Parathyroid adenoma (tissue), 2 donors: ENCODE data around the gene YEATS2.

Experiments used
- H2AFZ ChIP-seq: fragments of 300-600 bp; sonication (generic); one replicate; pipeline ENCODE4 v1.7.0; 2017; ENCODE audit warnings: antibody characterized with exemption, mild to moderate bottlenecking
- H3K27ac ChIP-seq: fragments of 300-600 bp; sonication (generic); one replicate; pipeline ENCODE4 v1.7.0; 2017
- H3K27me3 ChIP-seq: fragments of 300-600 bp; sonication (generic); one replicate; pipeline ENCODE4 v1.7.0; 2017; ENCODE audit warnings: low read length; ENCODE audit not compliant: control insufficient read depth, insufficient read depth
- H3K36me3 ChIP-seq: fragments of 300-600 bp; sonication (generic); one replicate; pipeline ENCODE4 v1.7.0; 2017; ENCODE audit warnings: low read length; ENCODE audit not compliant: control insufficient read depth, insufficient read depth
- H3K4me1 ChIP-seq: fragments of 300-600 bp; sonication (generic); one replicate; pipeline ENCODE4 v1.7.0; 2017; ENCODE audit warnings: control low read depth
- H3K4me2 ChIP-seq: fragments of 300-600 bp; sonication (generic); one replicate; pipeline ENCODE4 v1.7.0; 2017; ENCODE audit warnings: low read length
- H3K4me3 ChIP-seq: fragments of 300-600 bp; sonication (generic); one replicate; pipeline ENCODE4 v1.7.0; 2017; ENCODE audit warnings: low read depth, low read length
- H3K79me2 ChIP-seq: fragments of 300-600 bp; sonication (generic); one replicate; pipeline ENCODE4 v1.7.0; 2017; ENCODE audit warnings: control low read depth
- H3K9ac ChIP-seq: fragments of 300-600 bp; sonication (generic); one replicate; pipeline ENCODE4 v1.7.0; 2017; ENCODE audit warnings: mild to moderate bottlenecking
- H3K9me3 ChIP-seq: fragments of 300-600 bp; sonication (generic); one replicate; pipeline ENCODE4 v1.7.0; 2017; ENCODE audit warnings: low read length; ENCODE audit not compliant: control insufficient read depth
- CTCF ChIP-seq: fragments of 300-600 bp; sonication (generic); IDR thresholded peaks from one replicate; pipeline ENCODE4 v1.7.0; 2017; ENCODE audit warnings: antibody characterized with exemption, mild to moderate bottlenecking
- donor health status: primary hyperparathyroidism.

Gene YEATS2

GRCh38 chr3:183818041-183818620 is 120.5 kb downstream of the YEATS2 start:
- no peaks in the 10 kb centered on the region for H3K4me1 ChIP-seq
- no peak for TF ChIP-seq CTCF
- no peak overlapping the region for H2AFZ ChIP-seq
- no peak overlapping the region for H3K9ac ChIP-seq
- no peak overlapping the region for H3K4me3 ChIP-seq
- no peak overlapping the region for H3K27ac ChIP-seq
- H3K27me3 ChIP-seq, result no peaks in the 10 kb centered on the region
- H3K79me2 ChIP-seq, result no peaks in the 10 kb centered on the region
- no peak overlapping the region for H3K4me2 ChIP-seq
- H3K36me3 ChIP-seq, result no peaks in the 10 kb centered on the region
- no peaks in the 10 kb centered on the region for H3K9me3 ChIP-seq

- H3K36me3 ChIP-seq, result no peaks in the 10 kb centered on the region
- H3K79me2 ChIP-seq, result no peaks in the 10 kb centered on the region
- no peaks in the 10 kb centered on the region for H3K9me3 ChIP-seq
- H3K4me2 ChIP-seq, result no peak overlapping the region
- H3K4me1 ChIP-seq, result no peaks in the 10 kb centered on the region
- no peak overlapping the region for H3K4me3 ChIP-seq
- H3K9ac ChIP-seq, result no peak overlapping the region
- no peak overlapping the region for H3K27ac ChIP-seq
- no peaks in the 10 kb centered on the region for H3K27me3 ChIP-seq
- TF ChIP-seq CTCF, result no peak
- no peak overlapping the region for H2AFZ ChIP-seq
Measured at GRCh38 chr3:183818706-183819624, 121.4 kb downstream of the YEATS2 start.

DNA sequence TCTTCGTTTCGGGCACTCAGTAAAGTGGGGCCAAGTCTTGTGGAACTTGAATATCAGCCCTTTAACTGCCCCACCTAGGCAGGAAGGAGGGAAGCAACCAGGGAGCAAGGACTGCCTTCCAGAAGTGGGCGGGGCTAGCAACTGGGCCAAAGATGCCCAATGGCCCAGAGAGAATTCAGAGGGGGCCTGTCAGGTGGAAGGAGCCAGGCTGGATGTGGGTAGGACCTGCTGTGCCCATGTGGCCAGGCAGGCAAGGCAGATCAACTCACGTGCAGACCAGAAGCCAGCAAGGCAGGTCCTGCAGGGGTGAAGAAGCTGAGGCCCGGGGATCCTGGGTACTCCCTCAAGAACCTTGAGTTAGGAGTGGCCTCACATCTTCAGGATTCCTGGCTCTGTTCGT is 122.2 kb downstream of the YEATS2 start:
- no peaks in the 10 kb centered on the region for H3K27me3 ChIP-seq
- H3K79me2 ChIP-seq, result no peaks in the 10 kb centered on the region
- no peak for TF ChIP-seq CTCF
- peaks cover 3% of the 10 kb centered on the region for H3K4me1 ChIP-seq
- H3K27ac ChIP-seq, result no peak overlapping the region
- no peak overlapping the region for H2AFZ ChIP-seq
- no peak overlapping the region for H3K4me2 ChIP-seq
- H3K36me3 ChIP-seq, result no peaks in the 10 kb centered on the region
- no peaks in the 10 kb centered on the region for H3K9me3 ChIP-seq
- H3K9ac ChIP-seq, result no peak overlapping the region
- no peak overlapping the region for H3K4me3 ChIP-seq

DNA sequence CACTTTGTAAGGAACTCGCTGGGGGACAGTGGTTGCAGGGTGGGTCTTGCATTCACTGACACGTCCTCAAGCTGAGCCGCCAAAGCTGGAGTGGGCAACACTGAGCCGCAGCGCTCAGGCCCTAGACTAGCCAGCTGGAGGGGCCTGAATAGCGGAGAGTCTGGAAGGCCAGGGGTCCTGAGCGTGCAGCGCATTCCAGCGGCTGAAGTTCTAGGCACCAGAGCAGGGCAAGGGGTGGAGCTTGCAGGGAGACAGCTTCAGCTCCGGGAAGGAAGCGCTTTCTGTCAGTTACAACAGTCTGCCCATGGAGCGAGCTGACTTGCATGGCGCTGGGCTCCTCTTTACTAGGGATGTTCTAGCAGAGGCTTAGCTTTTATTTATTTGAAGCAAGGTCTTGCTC is 125.0 kb downstream of the YEATS2 start:
- Histone ChIP-seq H3K27me3 (no peaks in the 10 kb centered on the region), H3K4me3 (no peak overlapping the region), H3K4me2 (no peak overlapping the region), H3K9ac (no peak overlapping the region), H3K9me3 (no peaks in the 10 kb centered on the region), H3K79me2 (no peaks in the 10 kb centered on the region), H3K4me1 (peaks cover 3% of the 10 kb centered on the region), H2AFZ (no peak overlapping the region), H3K27ac (no peak overlapping the region), H3K36me3 (no peaks in the 10 kb centered on the region)
- TF ChIP-seq CTCF, result no peak
